TTC549 (cell line): Measurements from ENCODE around the gene RBSN.
"Not testable (repeated sequence)": the region's sequence is repeated elsewhere in the genome, so short reads cannot be mapped to it uniquely, and the experiment has no call there.

Experiments
- FAIRE-seq: peaks from 2 replicates; lab custom pipeline; 2012; peaks lifted over from hg19 to GRCh38; lab: Jason Lieb, UNC

The RBSN gene

DNA sequence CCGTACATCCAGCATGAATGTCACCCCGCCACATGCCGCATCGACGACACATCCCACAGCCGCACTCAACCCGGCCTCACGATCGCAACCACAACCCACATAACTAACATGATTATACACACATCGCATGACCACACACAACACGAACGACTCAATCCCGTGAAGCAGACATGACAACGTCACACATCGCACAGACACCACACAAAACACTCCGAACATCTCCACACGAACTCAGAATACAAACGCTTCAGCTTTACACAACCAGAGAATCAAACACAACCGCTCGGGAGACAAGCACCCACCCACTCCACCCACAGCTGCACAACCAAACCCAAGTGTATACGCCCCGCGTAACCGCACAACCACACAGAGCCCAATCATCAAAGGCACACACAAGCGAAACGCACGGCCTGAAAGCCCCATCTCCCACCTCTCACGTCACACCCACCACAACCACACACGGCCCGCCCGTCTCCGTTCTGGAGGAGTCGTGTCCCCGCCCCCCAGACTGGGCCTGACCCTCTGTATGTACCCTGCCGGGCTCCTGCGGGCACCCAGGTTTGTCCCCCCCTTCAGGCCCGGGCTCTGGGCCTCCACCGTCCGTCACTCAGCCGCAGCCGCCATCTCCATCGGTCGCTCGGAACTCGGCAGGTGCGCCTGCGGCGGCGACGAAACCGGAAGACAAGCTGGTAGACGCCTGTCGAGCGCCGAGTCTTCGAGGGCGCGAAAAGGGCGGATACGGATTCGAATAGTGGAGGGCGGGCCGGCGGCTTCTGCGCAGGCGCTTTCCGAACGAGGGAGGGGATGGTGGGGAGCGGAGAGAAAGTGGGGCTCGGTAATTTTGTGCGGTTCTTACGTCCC, at the start of gene RBSN:
RBSN (minus strand) TSS at position 646 of the 861 bp plus-strand sequence. CDS start 3,028 bp downstream, outside the sequence.
- no peak for FAIRE-seq

DNA sequence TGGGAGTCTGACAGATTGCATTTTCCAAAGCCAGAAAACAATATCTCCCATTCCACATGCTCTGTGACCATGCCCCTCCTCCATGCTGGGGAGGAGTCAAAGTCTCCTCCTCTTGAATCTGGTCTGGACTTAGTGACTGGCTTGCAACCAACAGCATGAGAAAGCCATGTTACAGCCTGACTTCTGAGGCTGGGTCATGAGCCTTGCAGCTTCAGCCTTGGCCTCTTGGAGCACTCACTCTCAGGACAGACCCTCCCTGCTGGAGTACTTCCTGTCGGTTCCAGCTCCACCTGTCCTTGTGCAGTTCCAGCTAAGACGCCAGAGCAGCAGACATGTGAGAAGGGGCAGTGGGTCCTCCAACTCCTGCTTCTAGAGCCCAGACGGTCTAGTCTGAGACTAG, 49.7 kb upstream of the RBSN start:
- FAIRE-seq = no peak

DNA sequence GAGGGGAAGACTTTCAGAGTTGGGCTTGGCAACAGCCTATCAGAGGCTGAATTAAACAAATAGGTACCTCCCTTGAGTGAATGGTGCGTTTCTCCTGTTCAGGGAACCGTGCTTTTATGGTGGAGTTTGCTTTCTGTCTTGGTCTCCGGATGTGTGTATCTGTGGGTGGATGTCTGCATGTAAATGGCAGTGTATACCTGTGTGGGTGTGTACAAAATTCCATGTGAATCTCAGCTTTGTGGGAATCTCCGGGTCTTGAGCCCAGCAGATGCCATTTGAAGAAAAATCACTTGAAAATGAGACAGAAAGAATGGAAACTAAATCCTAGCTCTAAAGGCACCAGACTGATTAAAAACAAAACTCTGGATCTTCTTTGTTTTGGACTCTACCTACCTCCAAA, 37.9 kb upstream of the RBSN start:
- FAIRE-seq = not testable (repeated sequence)

DNA sequence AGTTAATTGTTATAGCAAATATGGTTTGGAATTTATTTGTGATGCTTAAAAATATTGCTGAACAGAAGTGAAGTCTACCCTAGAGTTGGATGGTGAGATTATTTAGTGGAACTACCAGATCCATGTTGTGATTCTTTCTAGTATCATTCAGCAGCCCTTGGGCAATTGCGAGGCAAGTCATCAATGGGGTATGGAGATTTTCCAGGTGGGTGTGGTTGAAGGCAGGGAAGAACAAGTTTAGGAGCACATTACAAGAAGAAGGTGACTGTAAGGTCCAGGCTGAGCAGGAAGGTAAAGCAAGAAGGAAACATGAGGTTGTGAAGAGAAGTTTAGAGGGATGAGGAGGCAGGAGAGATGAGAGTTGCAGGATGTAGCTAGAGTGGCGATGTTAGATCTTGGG, 36.0 kb upstream of the RBSN start:
- not testable (repeated sequence) for FAIRE-seq

DNA sequence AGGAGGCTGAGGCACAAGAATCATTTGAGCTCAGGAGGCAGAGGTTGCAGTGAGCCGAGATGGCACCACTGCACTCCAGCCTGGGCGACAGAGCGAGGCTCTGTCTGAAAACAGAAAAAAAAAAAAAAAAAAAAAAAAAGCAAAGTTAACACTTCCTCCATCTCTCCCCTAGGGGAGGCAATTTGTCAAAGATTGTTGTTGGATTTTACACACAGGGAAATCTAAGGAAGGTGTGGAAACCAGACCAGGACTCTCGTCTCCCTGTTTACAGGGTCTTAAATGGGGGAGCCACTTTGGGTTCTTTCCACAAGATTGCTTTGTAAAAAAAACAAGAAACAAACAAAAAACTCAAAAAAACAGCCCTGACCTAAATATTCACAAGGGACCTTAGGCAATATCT, 29.5 kb upstream of the RBSN start:
- not testable (repeated sequence) for FAIRE-seq

DNA sequence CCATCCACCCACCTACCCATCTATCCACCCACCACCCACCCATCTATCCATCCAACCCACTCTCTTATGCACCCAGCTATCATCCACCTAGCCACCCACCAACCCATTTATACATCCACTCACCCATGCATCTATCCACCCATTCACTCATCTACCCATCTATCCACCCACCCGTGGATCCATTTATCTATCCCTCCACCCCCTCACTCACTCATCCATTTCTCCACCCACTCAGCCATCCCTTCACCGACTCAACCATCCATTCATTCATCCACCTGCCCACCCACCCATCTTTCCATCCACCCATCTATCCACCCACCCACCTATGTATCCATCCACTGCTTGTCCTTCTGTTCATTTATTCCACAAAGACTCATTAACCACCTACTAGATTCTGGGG, 28.0 kb upstream of the RBSN start:
- FAIRE-seq = not testable (repeated sequence)

DNA sequence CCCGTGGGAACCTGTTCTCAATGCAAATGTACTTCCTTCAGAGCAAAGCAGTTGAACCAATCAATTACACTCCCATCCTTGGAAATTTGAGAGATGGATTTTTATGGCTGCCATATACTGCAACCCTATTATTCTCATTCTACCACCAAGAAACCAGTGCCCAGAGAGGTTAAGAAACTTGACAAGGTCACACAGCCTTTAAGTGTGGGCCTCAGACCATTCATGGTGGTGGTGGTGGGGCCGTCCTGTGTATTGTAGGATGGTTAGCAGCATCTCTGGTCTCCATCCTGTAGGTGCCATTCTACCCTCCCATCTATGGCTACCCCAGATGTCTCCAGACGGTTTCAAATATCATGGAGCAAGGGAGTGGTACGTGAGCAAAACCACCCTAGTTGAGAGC, 23.4 kb upstream of the RBSN start:
- no peak for FAIRE-seq

DNA sequence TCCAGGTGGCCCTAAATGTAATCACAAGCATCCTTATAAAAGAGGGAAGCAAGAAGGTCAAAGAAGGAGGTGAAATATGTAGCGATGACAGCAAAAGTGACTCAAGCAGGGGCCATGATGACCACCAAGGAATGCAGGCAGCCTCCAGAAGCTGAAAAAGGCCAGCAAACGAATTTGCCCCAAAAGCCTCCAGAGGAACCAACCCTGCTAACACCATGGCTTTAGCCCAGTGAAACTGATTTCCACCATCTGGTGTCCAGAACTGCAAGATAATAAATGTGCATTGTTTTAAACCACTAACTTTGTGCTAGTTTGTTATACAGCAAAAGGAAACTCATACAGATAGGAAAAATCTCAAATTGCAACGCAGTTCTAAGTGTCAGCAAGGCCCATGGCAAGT, 23.0 kb upstream of the RBSN start:
- no peak for FAIRE-seq

DNA sequence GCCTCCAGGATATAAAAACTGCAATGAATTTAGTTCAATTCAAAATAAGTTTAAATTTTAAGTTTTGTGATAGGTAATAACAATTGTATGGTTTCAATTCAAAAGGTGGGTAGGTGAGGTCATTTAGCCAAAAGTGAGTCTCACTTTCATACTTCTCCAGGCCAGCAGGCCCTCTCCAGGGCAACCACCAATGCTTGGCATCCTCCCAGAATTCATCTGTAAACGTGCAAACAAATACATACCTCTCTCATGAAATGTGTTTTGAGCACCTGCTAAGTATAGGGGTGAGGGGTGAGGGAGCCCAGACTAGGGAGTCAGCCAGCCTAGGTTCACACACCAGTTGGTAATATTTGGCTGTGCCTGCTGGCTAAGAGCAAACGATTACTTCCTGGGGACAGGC, 22.0 kb upstream of the RBSN start:
- no peak for FAIRE-seq

DNA sequence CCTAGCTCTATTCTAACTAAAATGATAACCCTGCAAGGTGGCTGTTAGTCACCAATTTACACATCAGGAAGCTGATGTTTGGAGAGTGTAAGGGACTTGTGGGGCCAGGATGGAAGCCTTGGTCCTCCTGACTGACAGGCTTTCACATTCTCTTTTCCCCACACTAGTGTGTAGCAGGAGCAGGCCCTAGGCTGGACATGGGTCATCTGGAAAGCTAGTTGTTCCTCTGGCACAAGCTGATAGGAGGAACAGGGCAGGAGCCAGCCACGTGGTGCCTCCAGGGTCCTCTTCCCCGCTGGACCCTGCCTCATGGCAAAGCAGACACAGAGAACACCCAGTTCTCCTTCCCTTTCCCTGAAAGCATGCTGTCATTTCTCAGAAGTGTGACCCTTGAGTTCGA, 18.1 kb upstream of the RBSN start:
- FAIRE-seq = no peak

DNA sequence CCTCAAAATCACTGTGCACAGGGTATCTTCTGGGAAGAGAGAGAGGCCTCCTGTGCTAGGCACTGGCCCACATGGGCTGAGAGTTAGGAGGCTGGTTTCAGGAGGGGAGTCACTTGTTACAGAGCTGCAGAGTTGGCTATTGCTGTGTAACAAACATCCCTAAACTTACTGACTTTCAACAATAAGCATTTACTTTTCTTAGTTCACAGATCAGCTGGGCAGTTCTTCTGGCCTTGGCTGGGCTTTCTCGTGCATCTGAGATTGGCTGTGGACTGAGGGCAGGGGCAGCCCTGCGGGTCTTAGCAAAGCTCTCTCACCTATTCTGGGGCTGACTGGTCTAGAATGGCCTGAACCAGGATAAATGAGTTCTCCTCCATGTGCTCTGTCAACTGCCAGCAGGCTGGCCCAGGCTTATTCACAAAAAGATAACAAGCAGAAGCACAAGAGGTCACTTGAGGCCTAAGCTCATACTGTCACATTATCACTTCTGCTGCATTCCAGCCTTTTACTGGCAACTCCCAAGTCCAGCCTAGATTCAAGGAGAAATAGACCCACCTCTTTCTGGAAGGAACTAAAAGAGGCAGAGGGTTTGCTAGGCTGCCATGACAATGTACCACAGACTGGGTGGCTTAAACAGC, 17.2 kb upstream of the RBSN start:
- FAIRE-seq = no peak

DNA sequence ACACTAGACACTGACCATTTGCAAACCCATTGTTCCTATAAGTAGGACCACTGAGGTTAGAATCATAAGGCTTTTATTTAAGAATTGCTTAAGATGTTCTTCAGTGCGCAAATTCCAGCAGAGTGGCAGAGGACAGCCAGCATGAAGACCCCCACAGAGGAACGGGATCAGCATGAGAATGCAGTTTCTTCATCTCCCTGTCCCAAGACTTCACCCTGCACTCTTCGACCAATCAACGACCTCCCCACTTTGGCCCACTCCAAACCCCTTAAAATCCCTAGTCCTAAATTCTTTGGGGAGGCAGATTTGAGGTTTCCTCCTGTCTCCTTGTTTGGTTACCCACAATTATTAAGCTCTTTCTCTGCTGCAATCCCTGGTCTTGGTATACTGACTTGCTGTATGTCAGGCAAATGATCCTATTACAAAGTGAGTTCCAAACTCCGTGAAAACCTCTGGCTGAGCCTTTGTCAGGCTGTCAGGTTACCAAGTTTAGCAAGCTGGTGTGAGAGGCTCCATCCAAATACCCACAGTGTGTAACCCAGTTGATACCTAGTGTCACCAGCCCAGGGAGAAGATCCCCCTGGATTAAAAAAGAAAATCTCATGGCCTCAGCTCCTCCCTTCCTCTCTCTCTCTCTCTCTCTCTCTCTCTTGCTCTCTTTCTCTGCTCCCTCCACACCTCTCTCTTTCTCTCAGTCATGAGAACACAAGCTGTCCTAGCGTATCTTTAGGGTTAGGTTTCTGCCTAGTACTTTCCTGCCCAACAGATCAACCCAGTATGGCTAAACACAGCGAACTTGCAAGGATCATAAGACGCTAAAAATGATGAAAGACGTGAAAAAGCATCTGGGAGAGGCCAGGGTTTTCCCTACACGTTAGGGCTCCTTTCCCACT, 15.8 kb upstream of the RBSN start:
- FAIRE-seq = no peak

DNA sequence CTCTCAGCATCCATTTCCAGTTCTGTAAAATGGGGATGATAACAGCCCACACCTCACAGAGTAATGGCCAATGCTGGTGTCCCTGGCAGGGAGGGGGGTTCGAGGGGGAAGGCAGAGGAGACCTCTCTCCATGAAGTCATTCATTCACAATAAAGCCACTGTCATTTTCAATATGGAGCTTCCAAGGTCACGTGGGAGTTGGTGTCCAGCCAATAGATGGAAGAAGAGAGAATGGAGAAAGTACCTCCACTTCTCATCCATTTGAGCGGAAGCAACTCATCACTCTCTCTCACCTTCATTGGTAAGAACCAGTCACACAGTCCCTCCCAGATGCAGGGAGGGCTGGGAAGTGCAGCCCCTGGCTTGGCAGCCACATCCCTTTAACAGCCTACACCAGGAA, 14.9 kb upstream of the RBSN start:
- no peak for FAIRE-seq

DNA sequence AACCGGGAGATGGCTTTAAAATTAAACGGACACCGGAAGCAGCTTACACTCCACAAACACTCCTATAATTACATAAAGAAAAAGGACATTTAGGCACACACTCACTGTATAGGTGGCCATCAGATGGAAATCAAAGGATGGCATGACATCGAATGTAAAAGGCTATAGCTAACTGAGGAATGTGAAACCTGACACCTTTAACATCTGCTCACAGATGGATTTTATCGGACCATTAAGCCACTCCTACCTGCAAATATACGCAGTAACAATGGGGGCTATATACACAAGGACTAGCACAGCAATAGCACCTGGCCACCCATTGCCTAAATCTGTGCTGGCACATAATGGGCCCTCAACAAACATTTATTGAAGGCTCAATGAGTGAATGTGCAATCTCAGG, 14.5 kb upstream of the RBSN start:
- no peak for FAIRE-seq

DNA sequence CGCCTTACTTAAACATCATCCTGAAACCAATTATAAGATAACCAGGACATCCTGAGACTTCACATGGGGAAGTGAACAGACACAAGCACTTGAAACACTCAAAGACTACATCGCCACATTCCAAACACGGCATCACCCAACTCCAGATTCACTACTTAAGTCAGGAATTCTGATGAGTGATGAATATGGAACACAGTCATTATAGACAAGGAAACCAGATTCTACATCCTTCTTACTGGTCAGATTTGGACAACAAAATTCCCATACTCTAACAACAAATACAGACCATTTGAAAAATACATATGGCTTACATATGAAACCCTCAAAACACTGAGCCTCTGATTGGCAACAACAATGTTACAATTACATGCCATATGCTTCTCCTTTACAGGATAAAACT, 13.1 kb upstream of the RBSN start:
- FAIRE-seq = no peak

DNA sequence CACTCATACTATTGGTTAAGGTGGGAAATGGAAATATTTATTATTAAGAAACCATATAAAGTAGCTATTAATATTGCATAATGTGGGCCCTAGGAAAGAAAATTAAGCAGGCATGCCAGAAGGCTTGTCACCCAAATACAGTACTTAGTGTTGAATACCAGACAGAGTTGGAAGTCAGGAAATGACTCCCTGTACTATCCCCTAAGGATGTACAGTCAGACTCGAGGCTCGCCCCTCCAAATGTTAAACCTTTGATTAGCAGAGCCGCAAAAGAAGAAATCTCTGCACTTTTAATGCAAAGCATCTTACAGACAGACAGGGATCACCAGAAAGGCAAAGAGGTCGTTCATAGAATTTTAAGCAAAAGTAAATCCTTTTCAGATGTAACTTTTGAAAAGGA, 11.3 kb upstream of the RBSN start:
- no peak for FAIRE-seq

DNA sequence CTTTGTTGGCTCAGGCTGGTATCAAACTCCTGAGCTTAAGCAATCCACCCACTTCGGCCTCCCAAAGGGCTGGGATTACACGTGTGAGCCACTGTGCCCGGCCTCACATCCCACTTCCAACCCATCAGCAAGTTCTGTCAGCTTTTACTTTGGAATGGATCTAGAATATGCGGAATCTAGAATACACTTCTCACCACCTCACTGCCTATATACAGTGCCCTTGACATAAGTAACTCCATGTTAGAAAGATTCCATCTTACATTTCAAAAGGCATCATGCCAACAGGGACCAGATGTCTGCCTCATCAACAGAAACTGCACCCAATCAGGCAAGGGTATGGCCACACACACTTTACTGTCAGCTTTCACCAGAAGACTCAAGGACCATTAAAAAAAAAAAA, 9.9 kb upstream of the RBSN start:
- no peak for FAIRE-seq

DNA sequence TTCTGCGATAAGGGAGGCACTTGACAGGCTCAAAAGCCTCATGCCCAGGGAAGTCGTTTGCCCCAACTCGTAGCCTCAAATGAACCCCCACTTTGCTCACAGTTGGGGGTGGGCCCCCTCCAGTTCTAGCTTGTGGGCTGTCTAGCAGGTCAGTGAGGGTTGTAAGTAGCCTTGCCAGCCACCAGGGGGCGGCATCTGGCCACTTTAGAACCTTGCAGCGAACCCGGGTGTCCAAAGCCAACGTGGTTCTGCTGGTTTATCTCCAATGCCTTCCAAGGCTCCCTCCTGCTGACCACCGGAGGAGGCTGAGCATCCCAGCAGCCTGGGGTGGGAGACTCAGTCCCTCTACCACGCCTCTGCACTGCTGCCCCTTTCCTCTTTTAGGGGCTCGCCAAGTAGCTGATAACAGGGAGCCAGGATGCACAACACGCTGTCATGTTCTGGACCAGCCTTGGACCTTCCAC, 9.2 kb upstream of the RBSN start:
- FAIRE-seq = no peak

DNA sequence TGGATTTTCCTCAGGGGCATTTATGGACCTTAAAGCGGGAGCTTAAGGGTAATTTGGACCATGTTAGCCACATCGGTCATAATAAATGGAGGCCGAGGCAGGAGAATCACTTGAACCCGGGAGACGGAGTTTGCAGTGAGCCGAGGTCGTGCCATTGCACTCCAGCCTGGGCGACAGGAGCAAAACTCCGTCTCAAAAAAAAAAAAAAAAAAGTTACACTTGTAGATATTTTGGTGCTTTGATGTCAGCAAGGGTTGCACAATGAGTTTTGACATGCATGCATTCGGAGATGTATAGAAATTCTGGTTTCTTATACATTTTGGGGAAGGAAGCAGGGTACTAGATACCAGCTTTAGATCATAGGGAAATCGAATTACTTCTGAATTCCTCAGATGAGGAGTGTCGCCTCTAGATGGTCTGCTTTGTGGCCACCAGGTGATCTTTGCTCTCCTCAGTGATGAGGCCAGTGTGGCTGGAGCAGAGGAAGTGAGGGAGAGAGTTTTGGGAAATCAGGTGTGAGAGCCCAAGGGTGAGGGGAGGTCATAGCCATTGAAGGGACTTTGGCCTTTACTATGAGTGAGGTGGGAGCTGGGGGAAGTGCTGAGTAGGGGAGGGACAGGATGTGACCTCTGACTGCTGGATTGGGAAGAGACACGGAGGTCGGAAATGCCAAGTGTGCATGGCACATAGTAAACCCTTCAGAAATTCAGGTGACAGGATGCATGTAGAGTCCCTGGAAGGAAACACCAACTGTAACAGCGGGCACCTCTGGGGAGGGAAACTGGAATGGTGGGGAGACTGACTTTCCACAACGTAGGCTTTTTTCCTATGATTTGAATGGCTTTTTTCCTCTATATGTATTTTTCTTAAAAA, 8.4 kb upstream of the RBSN start:
- FAIRE-seq = no peak

DNA sequence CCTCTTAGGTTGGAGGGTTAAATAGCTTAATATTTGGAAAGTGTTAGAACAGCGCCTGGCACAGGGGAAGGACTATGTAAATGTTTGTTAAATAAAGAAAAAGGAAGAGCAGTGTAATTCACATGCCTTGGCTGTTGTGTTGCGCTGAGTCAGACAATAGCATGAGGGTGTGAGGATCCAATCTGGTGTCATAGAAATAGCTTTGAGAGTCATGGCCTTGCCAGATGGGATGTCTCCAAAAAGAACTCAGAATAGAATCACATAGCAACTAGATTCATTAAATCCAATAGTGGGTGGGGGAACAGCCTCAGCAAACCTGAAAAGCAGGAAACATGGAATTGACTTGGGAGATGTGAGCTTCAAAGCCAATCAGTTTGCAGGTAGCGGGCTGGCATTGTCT, 3.9 kb upstream of the RBSN start:
- FAIRE-seq = no peak

DNA sequence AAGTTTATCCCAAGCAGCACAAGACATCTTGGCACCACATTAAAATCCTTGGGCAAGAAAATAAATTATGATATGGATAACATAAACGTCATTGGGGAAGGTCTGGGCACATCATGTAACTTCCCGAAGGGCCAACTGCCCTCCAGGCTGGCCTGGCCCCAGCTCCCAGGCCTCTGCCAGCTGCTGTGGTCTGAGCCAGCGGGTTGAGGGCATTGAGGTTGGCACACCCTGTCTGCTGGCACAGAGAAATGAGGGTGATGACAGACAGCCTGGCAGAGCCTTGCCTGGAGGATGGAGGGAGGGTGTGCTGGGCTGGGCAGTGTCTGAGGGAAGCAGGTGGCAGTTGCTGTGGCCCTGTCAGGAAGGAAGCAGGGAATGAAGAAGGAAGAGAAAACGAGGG, 3.3 kb upstream of the RBSN start:
- FAIRE-seq = no peak
